H9 (cell line): ENCODE results near the gene GSTA5. TPM values are rescaled to one million over a fixed set of nuclear protein-coding genes. Genes with fewer than 3 reads are reported as not detected.
"Not testable (repeated sequence)": the region's sequence is repeated elsewhere in the genome, so short reads cannot be mapped to it uniquely, and the experiment has no call there.

Experiments used
- DNase-seq: peaks from one replicate; pipeline ENCODE4 v3.0.0-alpha.2; 2017
- H2AFZ ChIP-seq: one replicate; pipeline ENCODE4 v1.6.1; 2013; ENCODE audit warnings: mild to moderate bottlenecking, low read length, control low read depth, moderate library complexity
- H2AK5ac ChIP-seq: 2 replicates; pipeline ENCODE4 v1.6.1; 2013; ENCODE audit warnings: low read length, control low read depth, mixed read lengths; ENCODE audit not compliant: insufficient read length
- H2BK120ac ChIP-seq: one replicate; pipeline ENCODE4 v1.6.1; 2013; ENCODE audit warnings: low read depth, mild to moderate bottlenecking, low read length, control low read depth, inconsistent platforms; ENCODE audit not compliant: poor library complexity, severe bottlenecking
- H2BK12ac ChIP-seq: 2 replicates; pipeline ENCODE4 v1.6.1; 2013; ENCODE audit warnings: low read length, control low read depth, mixed read lengths, low read depth; ENCODE audit not compliant: insufficient read length
- H2BK15ac ChIP-seq: 2 replicates; pipeline ENCODE4 v1.6.1; 2013; ENCODE audit warnings: low read depth, low read length, control low read depth
- H2BK20ac ChIP-seq: one replicate; pipeline ENCODE4 v1.6.1; 2013; ENCODE audit warnings: low read depth, mild to moderate bottlenecking, low read length, control low read depth, inconsistent platforms; ENCODE audit not compliant: poor library complexity, severe bottlenecking
- H2BK5ac ChIP-seq: 2 replicates; pipeline ENCODE4 v1.6.1; 2013; ENCODE audit warnings: low read length, control low read depth, mixed read lengths; ENCODE audit not compliant: insufficient read length
- H3K14ac ChIP-seq: 2 replicates; pipeline ENCODE4 v1.6.1; 2013; ENCODE audit warnings: low read length, control low read depth; ENCODE audit not compliant: insufficient read depth
- H3K18ac ChIP-seq: 2 replicates; pipeline ENCODE4 v1.6.1; 2013; ENCODE audit warnings: low read depth, mild to moderate bottlenecking, mixed read lengths, low read length, control low read depth; ENCODE audit not compliant: insufficient read length
- H3K23ac ChIP-seq: 2 replicates; pipeline ENCODE4 v1.6.1; 2013; ENCODE audit warnings: low read length, control low read depth, mixed read lengths, low read depth; ENCODE audit not compliant: insufficient read length
- H3K23me2 ChIP-seq: 2 replicates; pipeline ENCODE4 v1.6.1; 2013; ENCODE audit warnings: low read depth, mild to moderate bottlenecking, mixed read lengths, low read length, control low read depth; ENCODE audit not compliant: insufficient read length, poor library complexity, severe bottlenecking
- H3K27ac ChIP-seq: 2 replicates; pipeline ENCODE4 v1.5.1; 2013; ENCODE audit warnings: low read length, control low read depth, mixed read lengths, low read depth; ENCODE audit not compliant: insufficient read length
- H3K27me3 ChIP-seq: 2 replicates; pipeline ENCODE4 v1.6.1; 2013; ENCODE audit warnings: low read length, control low read depth, inconsistent platforms; ENCODE audit not compliant: insufficient read depth
- H3K4ac ChIP-seq: 2 replicates; pipeline ENCODE4 v1.6.1; 2013; ENCODE audit warnings: low read depth, mild to moderate bottlenecking, control low read depth, inconsistent platforms, low read length, moderate library complexity
- H3K4me1 ChIP-seq: 2 replicates; pipeline ENCODE4 v1.6.1; 2013; ENCODE audit warnings: low read length, control low read depth, inconsistent platforms; ENCODE audit not compliant: insufficient read depth
- H3K4me2 ChIP-seq: 2 replicates; pipeline ENCODE4 v1.6.1; 2013; ENCODE audit warnings: low read length, control low read depth, mixed read lengths; ENCODE audit not compliant: insufficient read length, insufficient read depth
- H3K56ac ChIP-seq: 2 replicates; pipeline ENCODE4 v1.6.1; 2013; ENCODE audit warnings: low read depth, mild to moderate bottlenecking, mixed read lengths, low read length, control low read depth; ENCODE audit not compliant: insufficient read length
- H3K79me1 ChIP-seq: 2 replicates; pipeline ENCODE4 v1.6.1; 2013; ENCODE audit warnings: low read depth, mild to moderate bottlenecking, moderate library complexity, low read length, control low read depth, inconsistent platforms; ENCODE audit not compliant: insufficient read depth, poor library complexity, severe bottlenecking
- H3K79me2 ChIP-seq: 2 replicates; pipeline ENCODE4 v1.6.1; 2013; ENCODE audit warnings: low read length, control low read depth, inconsistent platforms; ENCODE audit not compliant: insufficient read depth
- H3K9ac ChIP-seq: 2 replicates; pipeline ENCODE4 v1.6.1; 2013; ENCODE audit warnings: low read length, control low read depth, mixed read lengths; ENCODE audit not compliant: insufficient read length; ENCODE audit errors: extremely low read depth
- H3K9me3 ChIP-seq: one replicate; pipeline ENCODE4 v1.6.1; 2013; ENCODE audit warnings: low read depth, low read length, inconsistent platforms; ENCODE audit not compliant: control insufficient read depth
- H3T11ph ChIP-seq: one replicate; pipeline ENCODE4 v1.6.1; 2013; ENCODE audit warnings: mild to moderate bottlenecking, low read length, control low read depth, inconsistent platforms
- H4K20me1 ChIP-seq: one replicate; pipeline ENCODE4 v1.6.1; 2013; ENCODE audit not compliant: control insufficient read depth, insufficient read length, insufficient read depth
- H4K5ac ChIP-seq: 2 replicates; pipeline ENCODE4 v1.6.1; 2013; ENCODE audit warnings: low read depth, mild to moderate bottlenecking, mixed read lengths, low read length, control low read depth; ENCODE audit not compliant: insufficient read length
- H4K8ac ChIP-seq: replicated peaks from 2 replicates; pipeline ENCODE4 v1.6.1; 2013; ENCODE audit warnings: low read length, control low read depth, mixed read lengths, low read depth; ENCODE audit not compliant: insufficient read length
- H4K91ac ChIP-seq: 2 replicates; pipeline ENCODE4 v1.6.1; 2013; ENCODE audit warnings: low read depth, mild to moderate bottlenecking, moderate library complexity, mixed read lengths, low read length, control low read depth; ENCODE audit not compliant: insufficient read length
- H3K27ac Mint-ChIP-seq, 3 experiments: 2 replicates in 2 of 3; 3 replicates in 1 of 3; pipeline ENCODE4 v1.8.0; 2020 to 2021; ENCODE audit warnings: mixed read lengths in 3 of 3, mild to moderate bottlenecking in 1 of 3, moderate library complexity in 1 of 3
- H3K27me3 Mint-ChIP-seq: 2 replicates; pipeline ENCODE4 v1.8.0; 2021; ENCODE audit warnings: low read depth, mild to moderate bottlenecking, moderate library complexity, mixed read lengths
- H3K36me3 Mint-ChIP-seq, 3 experiments: 2 replicates in 2 of 3; 3 replicates in 1 of 3; pipeline ENCODE4 v1.8.0; 2020 to 2021; ENCODE audit warnings: low read depth in 3 of 3, mixed read lengths in 3 of 3; ENCODE audit not compliant: insufficient read depth in 1 of 3
- H3K4me1 Mint-ChIP-seq, 2 experiments: 2 replicates each; pipeline ENCODE4 v1.8.0; 2020; ENCODE audit warnings: mixed read lengths in 2 of 2
- H3K4me3 Mint-ChIP-seq, 2 experiments: 2 replicates in 1 of 2; 3 replicates in 1 of 2; pipeline ENCODE4 v1.8.0; 2020 to 2021; ENCODE audit warnings: mild to moderate bottlenecking in 2 of 2, mixed read lengths in 2 of 2, moderate library complexity in 1 of 2
- H3K9me3 Mint-ChIP-seq, 2 experiments: 2 replicates in 1 of 2; 3 replicates in 1 of 2; pipeline ENCODE4 v1.8.0; 2020; ENCODE audit warnings: mild to moderate bottlenecking in 2 of 2, mixed read lengths in 2 of 2, moderate library complexity in 1 of 2
- CTCF ChIP-seq: fragments of 200-600 bp; sonication (generic); conservative IDR thresholded peaks from 3 replicates; pipeline ENCODE4 v1.8.0; 2021; ENCODE audit warnings: antibody characterized with exemption, mild to moderate bottlenecking
- WGBS: extraction: QIAGEN DNeasy Blood & Tissue Kit; methylation state at CpG from one replicate; pipeline ENCODE4 v1.1.7; 2013; ENCODE audit warnings: missing lambda C conversion rate, low lambda C conversion rate, mixed read lengths; ENCODE audit not compliant: insufficient read length; ENCODE audit errors: extremely low coverage; 5-methylcytosine and 5-hydroxymethylcytosine counted together
- total RNA-seq: library from RNA; stranded (reverse); gene quantifications from 2 replicates; pipeline ENCODE4 v1.2.1, GENCODE V29; 2021

The GSTA5 gene
- total RNA-seq, 1 experiment from 2014 or later, result not detected

GRCh38 chr6:52801188-52801841, 39.3 kb downstream of the GSTA5 start:
- Mint-ChIP-seq H3K4me1 (peaks cover 6% of the 10 kb centered on the region in 2 experiments), H3K36me3 (no peaks in the 10 kb centered on the region; a peak in 1 of 7 replicates), H3K27ac (no peak overlapping the region), H3K9me3 (no peaks in the 10 kb centered on the region), H3K4me3 (no peak overlapping the region), H3K27me3 (no peaks in the 10 kb centered on the region; the same call in none of the 2 replicates)
- TF ChIP-seq CTCF, result no peak
- Histone ChIP-seq H4K5ac (no peak overlapping the region), H3K18ac (no peak overlapping the region), H2BK120ac (no peak overlapping the region), H3K4me1 (no peaks in the 10 kb centered on the region), H3K9me3 (no peaks in the 10 kb centered on the region), H2AFZ (no peak overlapping the region), H4K91ac (no peak overlapping the region), H3K56ac (no peak overlapping the region), H3K27ac (no peak overlapping the region), H3K9ac (no peak overlapping the region), H2BK15ac (no peak overlapping the region), H3K4me2 (no peak overlapping the region), H3K14ac (no peak overlapping the region), H3K23me2 (no peaks in the 10 kb centered on the region), H2BK20ac (no peak overlapping the region), H3T11ph (no peak overlapping the region), H2BK5ac (no peak overlapping the region), H2BK12ac (no peak overlapping the region), H2AK5ac (no peak overlapping the region), H3K4ac (no peak overlapping the region), H3K79me1 (no peaks in the 10 kb centered on the region), H3K27me3 (no peaks in the 10 kb centered on the region), H3K79me2 (no peaks in the 10 kb centered on the region), H4K20me1 (no peaks in the 10 kb centered on the region), H3K23ac (no peak overlapping the region), H4K8ac (no peak overlapping the region)
- DNase-seq, result no peak
- WGBS, result no CpG with 5 or more reads among the region's 2 CpGs

GRCh38 chr6:52799272-52799671, 41.3 kb downstream of the GSTA5 start:
- H2BK15ac ChIP-seq, DNase-seq: not testable (repeated sequence)

More at GRCh38 chr6:52799272-52799671, 41.3 kb downstream of the GSTA5 start:
- H3K18ac ChIP-seq, H3K9me3 ChIP-seq, H3T11ph ChIP-seq, H3K56ac ChIP-seq, H3K79me2 ChIP-seq, H3K23me2 ChIP-seq, H3K4me2 ChIP-seq, H3K9ac ChIP-seq, H3K79me1 ChIP-seq, H3K4ac ChIP-seq, H2AFZ ChIP-seq, H2BK12ac ChIP-seq, H3K4me1 ChIP-seq, H4K5ac ChIP-seq, H4K91ac ChIP-seq, H2BK5ac ChIP-seq, H3K23ac ChIP-seq, H3K27me3 Mint-ChIP-seq, H3K36me3 Mint-ChIP-seq, H3K4me1 Mint-ChIP-seq, H4K8ac ChIP-seq, H3K27ac ChIP-seq, H2BK120ac ChIP-seq, H4K20me1 ChIP-seq, H3K27me3 ChIP-seq, H3K14ac ChIP-seq, H3K9me3 Mint-ChIP-seq, H2BK20ac ChIP-seq, H3K27ac Mint-ChIP-seq, H2AK5ac ChIP-seq, H3K4me3 Mint-ChIP-seq: not testable (repeated sequence)
- no CpG with 5 or more reads among the region's 1 CpG for WGBS
